Breast epithelium (tissue), 4 donors: Measurements from ENCODE around the gene DNAI2. TPM values are rescaled to one million over a fixed set of nuclear protein-coding genes. Genes with fewer than 3 reads are reported as not detected.

ENCODE experiments used
- DNase-seq, 2 donors: peaks; one replicate each; pipeline ENCODE4 v3.0.0-alpha.2; 2019; ENCODE audit warnings: low spot score in 2 of 2
- H3K27ac ChIP-seq, 2 donors: fragments of 200-600 bp; sonication (generic) in 1 of 2; one replicate each; pipeline ENCODE4 v1.5.1; 2016 to 2019; ENCODE audit warnings: mild to moderate bottlenecking in 1 of 2
- H3K27me3 ChIP-seq, 2 donors: fragments of 200-600 bp; sonication (generic) in 1 of 2; one replicate each; pipeline versions ENCODE4 v1.5.1 to v1.6.0; 2017 to 2019; ENCODE audit warnings: control low read depth in 1 of 2, mild to moderate bottlenecking in 1 of 2
- H3K36me3 ChIP-seq: fragments of 200-600 bp; one replicate; pipeline ENCODE4 v1.5.1; 2019
- H3K4me1 ChIP-seq, 2 donors: fragments of 200-600 bp; sonication (generic); one replicate each; pipeline ENCODE4 v1.5.1; 2016 to 2019; ENCODE audit warnings: control low read depth in 1 of 2
- H3K4me3 ChIP-seq, 3 donors: fragments of 200-600 bp; sonication (generic); 1 replicate in 2 of 3; 2 replicates in 1 of 3; pipeline ENCODE4 v1.5.1; 2016 to 2019; ENCODE audit warnings: mild to moderate bottlenecking in 3 of 3, moderate library complexity in 2 of 3
- H3K9me3 ChIP-seq, 2 donors: fragments of 200-600 bp; sonication (generic) in 1 of 2; one replicate each; pipeline ENCODE4 v1.5.1; 2016 to 2019; ENCODE audit warnings: control low read depth in 1 of 2
- CTCF ChIP-seq, 3 donors: fragments of 450-650 bp; IDR thresholded peaks; one replicate each; pipeline ENCODE4 v1.5.1; 2016 to 2017; ENCODE audit warnings: antibody characterized with exemption in 3 of 3, mild to moderate bottlenecking in 3 of 3, moderate library complexity in 3 of 3
- POLR2A ChIP-seq: fragments of 450-650 bp; IDR thresholded peaks from one replicate; pipeline ENCODE4 v1.6.1; 2016; ENCODE audit warnings: antibody characterized with exemption, mild to moderate bottlenecking, moderate library complexity
- POLR2AphosphoS5 ChIP-seq, 3 donors: sonication (generic); formaldehyde crosslinking; IDR thresholded peaks; one replicate each; pipeline ENCODE4 v1.6.1; 2017; ENCODE audit warnings: antibody characterized with exemption in 3 of 3
- intact Hi-C: fragments of 100-400 bp; cut with DNase I; formaldehyde crosslinking; loops from one replicate; pipeline ENCODE4 v1.15.1; 2023; ENCODE audit warnings: low total_unique reads
- total RNA-seq, 3 donors: library from RNA; depleted of rRNA; stranded (reverse); fragments of >200 nt; gene quantifications; one replicate each; pipeline ENCODE4 v1.1.0, GENCODE V29; 2016

Gene DNAI2
- total RNA-seq, 3 donors from 2014 or later = not detected

- Histone ChIP-seq H3K36me3 (no peaks in the 10 kb centered on the region), H3K4me1 (no peaks in the 10 kb centered on the region), H3K4me3 (no peak overlapping the region), H3K27ac (no peak overlapping the region), H3K27me3 (peaks cover 0 to 6% of the 10 kb centered on the region in 2 donors), H3K9me3 (no peaks in the 10 kb centered on the region)
- no peak for TF ChIP-seq POLR2AphosphoS5 (IDR thresholded peaks at IDR 0.05)
- no peak for TF ChIP-seq CTCF (IDR thresholded peaks at IDR 0.05)
- no peak for TF ChIP-seq POLR2A
- DNase-seq = no peak
- intact Hi-C loops = no loop called here
These were observed 8.7 kb downstream of the DNAI2 start for GRCh38 chr17:74282587-74283370.

DNA sequence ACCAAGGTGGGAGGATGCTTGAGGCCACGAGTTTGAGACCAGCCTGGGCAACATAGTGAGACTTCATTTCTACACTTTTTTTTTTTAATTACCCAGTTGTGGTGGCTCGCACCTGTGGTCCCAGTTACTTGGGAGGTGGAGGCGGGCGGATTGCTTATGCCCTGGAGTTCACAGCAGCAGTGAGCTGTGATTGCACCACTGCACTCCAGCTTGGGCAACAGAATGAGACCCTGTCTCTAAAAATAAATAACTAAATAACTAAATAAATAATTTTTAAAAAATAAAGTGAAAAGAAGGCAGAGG lies 9.3 kb downstream of the DNAI2 start:
- TF ChIP-seq POLR2AphosphoS5 (IDR thresholded peaks at IDR 0.05) = no peak
- TF ChIP-seq CTCF (IDR thresholded peaks at IDR 0.05) = no peak
- no peak for TF ChIP-seq POLR2A

GRCh38 chr17:74287031-74287602 lies 13.1 kb downstream of the DNAI2 start:
- Histone ChIP-seq H3K27ac (no peak overlapping the region), H3K4me1 (no peaks in the 10 kb centered on the region), H3K27me3 (peaks cover 0 to 6% of the 10 kb centered on the region in 2 donors), H3K9me3 (no peaks in the 10 kb centered on the region), H3K36me3 (no peaks in the 10 kb centered on the region), H3K4me3 (no peak overlapping the region)
- TF ChIP-seq POLR2AphosphoS5 (IDR thresholded peaks at IDR 0.05) (no peak), POLR2A (no peak), CTCF (IDR thresholded peaks at IDR 0.05) (no peak)
- no peak for DNase-seq
- intact Hi-C loops = no loop called here

More for the DNA sequence above, 9.3 kb downstream of the DNAI2 start:
- no peaks in the 10 kb centered on the region for H3K9me3 ChIP-seq
- H3K36me3 ChIP-seq = no peaks in the 10 kb centered on the region
- DNase-seq = no peak
- no peak overlapping the region for H3K4me3 ChIP-seq
- H3K27me3 ChIP-seq = peaks cover 0 to 6% of the 10 kb centered on the region in 2 donors
- H3K4me1 ChIP-seq = no peaks in the 10 kb centered on the region
- no peak overlapping the region for H3K27ac ChIP-seq
- intact Hi-C loops = no loop called here

DNA sequence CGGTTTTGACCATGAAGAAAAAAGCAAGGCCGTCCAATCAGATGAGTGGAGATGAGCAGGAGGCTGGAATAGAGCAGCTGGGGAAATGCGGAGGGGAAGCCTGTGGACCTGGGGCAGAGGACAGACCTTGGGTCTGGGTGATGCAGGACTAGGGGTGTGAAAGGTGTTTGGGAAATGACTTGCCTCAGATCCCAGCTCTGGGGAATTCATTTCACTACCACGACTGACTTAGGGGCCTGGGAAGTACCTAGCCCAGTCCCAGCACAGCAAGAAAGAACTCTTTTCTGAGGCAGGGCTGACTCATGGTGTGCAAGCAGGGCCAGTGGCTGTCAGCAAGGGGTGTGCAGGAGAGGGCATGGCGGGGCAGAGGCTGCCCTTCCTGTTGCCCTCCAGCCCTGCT lies 14.8 kb downstream of the DNAI2 start:
- intact Hi-C loops = no loop called here
- Histone ChIP-seq H3K27me3 (peaks cover 0 to 6% of the 10 kb centered on the region in 2 donors), H3K9me3 (no peaks in the 10 kb centered on the region), H3K36me3 (no peaks in the 10 kb centered on the region), H3K4me1 (no peaks in the 10 kb centered on the region), H3K27ac (no peak overlapping the region), H3K4me3 (no peak overlapping the region)
- no peak for TF ChIP-seq CTCF (IDR thresholded peaks at IDR 0.05)
- TF ChIP-seq POLR2AphosphoS5 (IDR thresholded peaks at IDR 0.05) = no peak
- no peak for TF ChIP-seq POLR2A
- DNase-seq = no peak

GRCh38 chr17:74289688-74290087 lies 15.7 kb downstream of the DNAI2 start:
- Histone ChIP-seq H3K4me1 (no peaks in the 10 kb centered on the region), H3K36me3 (no peaks in the 10 kb centered on the region), H3K4me3 (no peak overlapping the region), H3K27me3 (peaks cover 0 to 5% of the 10 kb centered on the region in 2 donors), H3K9me3 (no peaks in the 10 kb centered on the region), H3K27ac (no peak overlapping the region)
- TF ChIP-seq POLR2A (no peak), CTCF (IDR thresholded peaks at IDR 0.05) (no peak), POLR2AphosphoS5 (IDR thresholded peaks at IDR 0.05) (no peak)
- intact Hi-C loops = no loop called here
- DNase-seq = no peak
